ENCODE measurements around the gene WDFY4.

WDFY4 gene

GRCh38 chr10:48731141-48731540 lies 46.5 kb downstream of the WDFY4 start:
- DNase-seq (ENCODE audit: low read depth in 2 of 2), result no peak
- no peak overlapping the region for H3K4me3 ChIP-seq (replicated peaks in 1 of 2; ENCODE audit: low read depth in 2 of 2, low read length in 2 of 2)
- TF ChIP-seq CTCF (IDR thresholded peaks at IDR 0.05; ENCODE audit: low read depth, low read length), result no peak

GRCh38 chr10:48731654-48732053 lies 47.0 kb downstream of the WDFY4 start:
- no peak for TF ChIP-seq CTCF (IDR thresholded peaks at IDR 0.05; ENCODE audit: low read depth, low read length)

GRCh38 chr10:48733329-48733728 lies 48.7 kb downstream of the WDFY4 start:
- no peak overlapping the region for H3K4me3 ChIP-seq (replicated peaks in 1 of 2; ENCODE audit: low read depth in 2 of 2, low read length in 2 of 2)
- no peak for TF ChIP-seq CTCF (IDR thresholded peaks at IDR 0.05; ENCODE audit: low read depth, low read length)
- no peak for DNase-seq (ENCODE audit: low read depth in 2 of 2)

More at GRCh38 chr10:48731654-48732053, 47.0 kb downstream of the WDFY4 start:
- no peak overlapping the region for H3K4me3 ChIP-seq (replicated peaks in 1 of 2; ENCODE audit: low read depth in 2 of 2, low read length in 2 of 2)
- no peak for DNase-seq (ENCODE audit: low read depth in 2 of 2)

- no peak overlapping the region for H3K4me3 ChIP-seq (replicated peaks in 1 of 2; ENCODE audit: low read depth in 2 of 2, low read length in 2 of 2)
- no peak for DNase-seq (ENCODE audit: low read depth in 2 of 2)
- TF ChIP-seq CTCF (IDR thresholded peaks at IDR 0.05; ENCODE audit: low read depth, low read length), result no peak
Observed at GRCh38 chr10:48735836-48736390, 51.2 kb downstream of the WDFY4 start.

- TF ChIP-seq CTCF (IDR thresholded peaks at IDR 0.05; ENCODE audit: low read depth, low read length), result no peak
- no peak for DNase-seq (ENCODE audit: low read depth in 2 of 2)
- H3K4me3 ChIP-seq (replicated peaks in 1 of 2; ENCODE audit: low read depth in 2 of 2, low read length in 2 of 2), result no peak overlapping the region
Observed at GRCh38 chr10:48736596-48736995, 51.9 kb downstream of the WDFY4 start.

GRCh38 chr10:48737886-48738285 lies 53.2 kb downstream of the WDFY4 start:
- DNase-seq (ENCODE audit: low read depth in 2 of 2), result no peak
- no peak for TF ChIP-seq CTCF (IDR thresholded peaks at IDR 0.05; ENCODE audit: low read depth, low read length)

GRCh38 chr10:48739170-48739569 lies 54.5 kb downstream of the WDFY4 start:
- DNase-seq (ENCODE audit: low read depth in 2 of 2), result no peak
- H3K4me3 ChIP-seq (replicated peaks in 1 of 2; ENCODE audit: low read depth in 2 of 2, low read length in 2 of 2), result no peak overlapping the region
- TF ChIP-seq CTCF (IDR thresholded peaks at IDR 0.05; ENCODE audit: low read depth, low read length), result no peak

More at GRCh38 chr10:48737886-48738285, 53.2 kb downstream of the WDFY4 start:
- no peak overlapping the region for H3K4me3 ChIP-seq (replicated peaks in 1 of 2; ENCODE audit: low read depth in 2 of 2, low read length in 2 of 2)

Data from cardiac fibroblast (primary cell).